Prostate gland (tissue), 2 donors: ENCODE data around the gene ARHGEF17. TPM values are rescaled to one million over a fixed set of nuclear protein-coding genes. Genes with fewer than 3 reads are reported as not detected.

Experiments used
- DNase-seq: peaks from one replicate; pipeline ENCODE4 v3.0.0-alpha.2; 2019; ENCODE audit warnings: low spot score
- H3K27ac ChIP-seq, 2 donors: fragments of 200-600 bp; sonication (generic); 2 replicates each; pipeline ENCODE4 v1.5.1; 2017 to 2019
- H3K27me3 ChIP-seq: fragments of 200-600 bp; sonication (generic); replicated peaks from 2 replicates; pipeline ENCODE4 v1.5.1; 2019; ENCODE audit not compliant: insufficient read depth
- H3K36me3 ChIP-seq, 2 donors: fragments of 200-600 bp; sonication (generic); 1 replicate in 1 of 2; 2 replicates in 1 of 2; pipeline versions ENCODE4 v1.5.1 to v1.8.1; 2017 to 2019
- H3K4me1 ChIP-seq: fragments of 200-600 bp; sonication (generic); replicated peaks from 2 replicates; pipeline ENCODE4 v1.5.1; 2019
- H3K4me3 ChIP-seq, 2 donors: fragments of 200-600 bp; sonication (generic); 2 replicates each; pipeline ENCODE4 v1.5.1; 2017 to 2019
- H3K9me3 ChIP-seq: fragments of 200-600 bp; sonication (generic); 2 replicates; pipeline ENCODE4 v1.5.1; 2017
- POLR2A ChIP-seq: fragments of 450-650 bp; IDR thresholded peaks from one replicate; pipeline ENCODE4 v1.6.1; 2016; ENCODE audit warnings: antibody characterized with exemption, mild to moderate bottlenecking
- POLR2AphosphoS5 ChIP-seq: sonication (generic); formaldehyde crosslinking; IDR thresholded peaks from one replicate; pipeline ENCODE4 v1.6.1; 2017; ENCODE audit warnings: antibody characterized with exemption
- WGBS: methylation state at CpG from one replicate; pipeline ENCODE4 v1.1.5; 2018; 5-methylcytosine and 5-hydroxymethylcytosine counted together
- intact Hi-C: fragments of 100-400 bp; cut with DNase I; formaldehyde crosslinking; loops from one replicate; pipeline ENCODE4 v1.14.2; 2022
- total RNA-seq, 2 donors: library from RNA; depleted of rRNA; stranded (reverse); fragments of >200 nt; gene quantifications; one replicate each; pipeline ENCODE4 v1.1.0, GENCODE V29; 2016
- TF ChIP-seq, protein P1 (sequence below), 4 experiments: fragments of 200-600 bp in 2 of 4; fragments of 450-650 bp in 2 of 4; sonication (generic) in 2 of 4; IDR thresholded peaks; 1 replicate in 3 of 4; 2 replicates in 1 of 4; pipeline ENCODE4 v1.5.1; 2016 to 2019; ENCODE audit warnings: antibody characterized with exemption in 4 of 4, mild to moderate bottlenecking in 2 of 4, moderate library complexity in 2 of 4

The ARHGEF17 gene
- total RNA-seq, 2 donors from 2014 or later = 34.0 to 66.9 TPM

DNA sequence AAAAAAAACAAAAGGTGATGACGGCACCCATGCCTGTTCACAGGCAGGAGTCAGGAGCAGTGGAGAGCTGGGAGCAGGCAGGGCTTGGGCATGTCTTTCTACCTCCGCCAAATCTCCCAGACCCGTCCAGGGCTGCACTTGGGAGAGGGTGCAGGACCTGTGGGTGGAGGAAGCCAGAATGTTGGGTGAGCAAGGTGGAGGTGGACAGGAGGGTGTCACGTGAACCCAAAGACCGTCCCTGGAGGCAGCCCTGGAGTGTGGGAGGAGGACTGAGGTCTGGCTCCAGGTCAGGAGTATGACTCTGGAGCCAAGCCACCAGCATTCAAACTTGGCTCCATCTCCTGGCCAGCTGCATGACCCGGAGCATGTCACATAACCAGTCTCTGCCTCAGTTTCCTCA, 41.6 kb downstream of the ARHGEF17 start:
- intact Hi-C loops = loop anchor here (5.0 kb wide), 1 partner anchor 43 kb away; no protein-coding TSS in a partner anchor
- no peak overlapping the region for H3K4me3 ChIP-seq
- no peak for DNase-seq
- no peaks in the 10 kb centered on the region for H3K9me3 ChIP-seq
- no peaks in the 10 kb centered on the region for H3K36me3 ChIP-seq
- no peaks in the 10 kb centered on the region for H3K4me1 ChIP-seq
- no peaks in the 10 kb centered on the region for H3K27me3 ChIP-seq
- WGBS = 63% methylated on average over 6 of the region's 6 CpGs
- no peak overlapping the region for H3K27ac ChIP-seq
- TF ChIP-seq POLR2AphosphoS5 (no peak), POLR2A (no peak)
- TF ChIP-seq, protein P1, sequence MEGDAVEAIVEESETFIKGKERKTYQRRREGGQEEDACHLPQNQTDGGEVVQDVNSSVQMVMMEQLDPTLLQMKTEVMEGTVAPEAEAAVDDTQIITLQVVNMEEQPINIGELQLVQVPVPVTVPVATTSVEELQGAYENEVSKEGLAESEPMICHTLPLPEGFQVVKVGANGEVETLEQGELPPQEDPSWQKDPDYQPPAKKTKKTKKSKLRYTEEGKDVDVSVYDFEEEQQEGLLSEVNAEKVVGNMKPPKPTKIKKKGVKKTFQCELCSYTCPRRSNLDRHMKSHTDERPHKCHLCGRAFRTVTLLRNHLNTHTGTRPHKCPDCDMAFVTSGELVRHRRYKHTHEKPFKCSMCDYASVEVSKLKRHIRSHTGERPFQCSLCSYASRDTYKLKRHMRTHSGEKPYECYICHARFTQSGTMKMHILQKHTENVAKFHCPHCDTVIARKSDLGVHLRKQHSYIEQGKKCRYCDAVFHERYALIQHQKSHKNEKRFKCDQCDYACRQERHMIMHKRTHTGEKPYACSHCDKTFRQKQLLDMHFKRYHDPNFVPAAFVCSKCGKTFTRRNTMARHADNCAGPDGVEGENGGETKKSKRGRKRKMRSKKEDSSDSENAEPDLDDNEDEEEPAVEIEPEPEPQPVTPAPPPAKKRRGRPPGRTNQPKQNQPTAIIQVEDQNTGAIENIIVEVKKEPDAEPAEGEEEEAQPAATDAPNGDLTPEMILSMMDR (IDR thresholded peaks at IDR 0.05) = no peak

DNA sequence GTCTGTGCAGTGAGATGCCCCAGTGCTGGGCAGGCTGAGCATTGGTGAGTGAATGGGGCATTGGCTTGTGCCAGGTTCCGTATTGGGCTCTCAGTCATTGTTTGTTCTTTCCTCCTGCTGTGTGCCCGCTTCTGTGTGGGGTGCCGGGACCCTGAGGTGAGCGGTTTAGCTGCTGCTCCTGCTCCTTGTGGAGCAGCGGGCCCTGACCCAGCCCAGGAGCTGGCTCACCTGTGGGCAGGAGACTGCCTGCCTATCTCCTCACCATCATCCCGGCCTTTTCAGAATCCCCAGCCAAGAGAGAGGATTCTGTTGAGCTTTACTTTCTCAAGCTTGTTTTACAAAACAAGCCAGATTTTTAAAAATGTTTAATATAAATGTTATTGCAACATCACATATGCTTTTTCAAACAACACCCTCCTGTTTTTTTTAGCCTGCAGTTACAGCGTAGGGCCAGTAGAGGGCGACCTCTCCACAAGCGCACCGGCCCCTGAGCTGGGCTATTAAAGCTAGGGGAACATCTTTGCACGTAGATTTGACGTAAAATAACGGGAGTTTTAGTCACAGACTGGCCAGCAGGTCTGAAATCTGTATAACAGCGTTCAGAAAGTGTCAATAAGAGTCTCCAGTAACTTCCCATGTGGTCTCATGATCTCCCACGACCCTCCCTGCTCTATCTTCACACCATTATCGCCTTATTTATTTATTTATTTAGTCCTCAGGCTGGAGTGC, 43.0 kb downstream of the ARHGEF17 start:
- Histone ChIP-seq H3K27me3 (no peaks in the 10 kb centered on the region), H3K27ac (no peak overlapping the region), H3K4me3 (no peak overlapping the region), H3K4me1 (no peaks in the 10 kb centered on the region), H3K9me3 (no peaks in the 10 kb centered on the region), H3K36me3 (peaks cover 0 to 4% of the 10 kb centered on the region in 2 donors)
- intact Hi-C loops = loop anchor here (5.0 kb wide), 1 partner anchor 41 kb away; no protein-coding TSS in a partner anchor
- WGBS = 20% methylated on average over 16 of the region's 16 CpGs
- TF ChIP-seq, protein P1 (IDR thresholded peaks at IDR 0.05) = peak; percentile 92 to 96 (median 94)
- TF ChIP-seq POLR2A (no peak), POLR2AphosphoS5 (peak; percentile 6)
- DNase-seq = no peak

DNA sequence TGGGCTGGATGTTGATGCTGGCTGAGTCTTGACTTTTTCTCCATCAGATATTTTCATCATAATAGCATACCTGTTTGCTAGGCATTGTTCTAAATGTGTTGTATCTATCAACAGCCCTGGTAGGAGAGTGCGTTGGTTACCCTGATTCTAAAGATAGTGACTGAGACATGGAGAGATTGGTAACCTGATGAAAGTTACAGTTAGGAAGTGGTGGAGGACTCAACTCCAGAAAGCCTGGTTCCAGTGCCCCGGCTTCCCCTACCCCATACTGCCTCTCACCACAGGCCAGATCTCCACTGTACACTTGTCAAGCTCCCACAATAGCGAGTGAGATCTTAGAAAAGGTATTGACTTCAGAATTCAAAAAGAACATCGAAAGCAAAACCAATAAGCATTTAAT, 45.3 kb downstream of the ARHGEF17 start:
- H3K4me3 ChIP-seq = no peak overlapping the region
- H3K27me3 ChIP-seq = no peaks in the 10 kb centered on the region
- 70% methylated on average over 4 of the region's 4 CpGs for WGBS
- no peak overlapping the region for H3K27ac ChIP-seq
- peaks cover 3 to 14% of the 10 kb centered on the region in 2 donors for H3K36me3 ChIP-seq
- no peak for DNase-seq
- no peaks in the 10 kb centered on the region for H3K9me3 ChIP-seq
- intact Hi-C loops = loop anchor here (5.0 kb wide), 1 partner anchor 39 kb away; no protein-coding TSS in a partner anchor
- no peaks in the 10 kb centered on the region for H3K4me1 ChIP-seq
- no peak for TF ChIP-seq POLR2A
- TF ChIP-seq, protein P1 (IDR thresholded peaks at IDR 0.05) = no peak
- TF ChIP-seq POLR2AphosphoS5 = no peak

DNA sequence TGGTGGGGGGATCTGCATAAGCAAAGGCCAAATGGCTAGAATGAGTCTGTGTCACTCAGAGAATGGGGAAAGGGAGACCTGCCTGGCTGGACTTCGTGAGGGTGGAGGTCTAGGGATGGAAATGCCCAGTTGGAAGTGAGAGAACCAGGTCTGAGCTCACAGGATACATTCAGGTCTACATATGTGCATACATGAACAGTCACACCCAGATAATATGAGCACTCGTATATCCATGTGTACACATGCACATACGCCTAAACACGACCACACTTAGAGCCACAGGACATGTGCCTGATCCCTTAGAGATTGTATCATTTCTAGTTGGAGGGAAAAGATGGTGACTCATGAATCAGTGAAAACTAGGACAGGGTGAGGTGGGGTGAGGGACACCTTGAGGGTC, 47.0 kb downstream of the ARHGEF17 start:
- H3K36me3 ChIP-seq = peaks cover 3 to 14% of the 10 kb centered on the region in 2 donors
- H3K4me1 ChIP-seq = no peaks in the 10 kb centered on the region
- H3K27ac ChIP-seq = no peak overlapping the region
- TF ChIP-seq POLR2AphosphoS5 = no peak
- TF ChIP-seq POLR2A = no peak
- TF ChIP-seq, protein P1 (IDR thresholded peaks at IDR 0.05) = no peak
- DNase-seq = no peak
- H3K9me3 ChIP-seq = no peaks in the 10 kb centered on the region
- intact Hi-C loops = no loop called here
- H3K27me3 ChIP-seq = no peaks in the 10 kb centered on the region
- no peak overlapping the region for H3K4me3 ChIP-seq
- 87% methylated on average over 4 of the region's 4 CpGs for whole genome bisulfite sequencing
